GM21825 (cell line): ENCODE data around the gene TMPRSS11E.
"Not testable (repeated sequence)": the region's sequence is repeated elsewhere in the genome, so short reads cannot be mapped to it uniquely, and the experiment has no call there.

Source experiments
- ATAC-seq: cut with Tn5 transposase; IDR thresholded peaks from one replicate; pipeline ENCODE4 v1.9.1; 2021; ENCODE audit warnings: mild to moderate bottlenecking, moderate library complexity; ENCODE audit not compliant: unreplicated experiment

TMPRSS11E gene, protein sequence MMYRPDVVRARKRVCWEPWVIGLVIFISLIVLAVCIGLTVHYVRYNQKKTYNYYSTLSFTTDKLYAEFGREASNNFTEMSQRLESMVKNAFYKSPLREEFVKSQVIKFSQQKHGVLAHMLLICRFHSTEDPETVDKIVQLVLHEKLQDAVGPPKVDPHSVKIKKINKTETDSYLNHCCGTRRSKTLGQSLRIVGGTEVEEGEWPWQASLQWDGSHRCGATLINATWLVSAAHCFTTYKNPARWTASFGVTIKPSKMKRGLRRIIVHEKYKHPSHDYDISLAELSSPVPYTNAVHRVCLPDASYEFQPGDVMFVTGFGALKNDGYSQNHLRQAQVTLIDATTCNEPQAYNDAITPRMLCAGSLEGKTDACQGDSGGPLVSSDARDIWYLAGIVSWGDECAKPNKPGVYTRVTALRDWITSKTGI

DNA sequence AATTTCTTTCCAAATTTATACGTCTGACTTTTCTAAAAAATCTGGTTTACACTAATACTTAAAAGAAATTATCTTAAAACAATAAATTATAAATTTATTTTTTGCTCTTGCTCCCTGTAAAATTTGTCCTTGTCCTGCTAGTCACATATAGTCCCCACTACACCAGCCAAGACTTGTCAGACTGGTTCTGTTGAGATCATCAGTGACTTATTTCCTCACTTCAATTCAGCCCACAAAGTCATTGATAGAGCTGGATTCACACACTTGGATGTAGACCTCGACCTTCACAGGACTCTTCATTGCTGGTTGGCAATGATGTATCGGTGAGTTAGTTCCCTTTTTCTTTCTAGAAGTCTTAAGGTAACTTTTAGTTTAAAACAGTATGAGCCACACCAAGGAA is at the start of gene TMPRSS11E:
TSS of gene TMPRSS11E (plus strand) at position 263 of the 400 bp plus-strand sequence. CDS start at position 313, 50 bp downstream.
- ATAC-seq, result no peak

DNA sequence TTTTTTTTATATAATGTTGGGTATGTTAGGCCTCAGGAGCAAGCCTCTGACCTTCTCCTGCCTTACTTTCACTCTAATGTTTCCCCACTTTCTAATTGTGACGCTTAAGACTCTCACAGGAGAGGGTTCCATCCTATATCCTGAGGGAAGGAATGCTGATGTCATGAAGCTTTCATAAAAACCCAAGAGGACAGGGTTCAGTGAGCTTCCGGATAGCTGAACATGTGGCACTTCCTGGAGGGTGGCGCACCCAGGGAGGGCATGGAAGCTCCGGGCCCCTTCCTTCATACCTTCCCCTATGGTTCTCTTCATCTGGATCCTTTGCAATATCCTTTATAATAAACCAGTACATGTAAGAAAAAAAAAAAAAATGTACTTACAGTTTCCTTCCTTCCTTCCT is 48.0 kb upstream of the TMPRSS11E start:
- ATAC-seq, result no peak

DNA sequence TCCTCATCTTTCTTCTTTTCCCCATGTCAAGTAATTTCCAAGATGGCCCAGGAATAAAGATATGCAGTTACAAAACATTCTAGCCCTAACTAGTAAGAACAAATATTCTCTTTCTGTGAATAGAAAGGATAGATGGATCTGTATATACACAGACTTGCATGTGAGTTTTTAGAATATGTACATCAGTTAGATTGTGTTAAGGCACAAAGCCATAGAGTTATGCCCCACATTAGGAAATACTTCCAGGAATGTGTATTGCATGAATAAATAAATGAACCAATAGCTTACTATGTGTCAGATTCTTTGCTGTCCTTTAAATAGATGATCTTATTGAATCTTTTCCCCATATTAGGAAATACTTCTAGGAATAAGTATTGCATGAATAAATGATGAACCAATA is 46.0 kb upstream of the TMPRSS11E start:
- no peak for ATAC-seq

DNA sequence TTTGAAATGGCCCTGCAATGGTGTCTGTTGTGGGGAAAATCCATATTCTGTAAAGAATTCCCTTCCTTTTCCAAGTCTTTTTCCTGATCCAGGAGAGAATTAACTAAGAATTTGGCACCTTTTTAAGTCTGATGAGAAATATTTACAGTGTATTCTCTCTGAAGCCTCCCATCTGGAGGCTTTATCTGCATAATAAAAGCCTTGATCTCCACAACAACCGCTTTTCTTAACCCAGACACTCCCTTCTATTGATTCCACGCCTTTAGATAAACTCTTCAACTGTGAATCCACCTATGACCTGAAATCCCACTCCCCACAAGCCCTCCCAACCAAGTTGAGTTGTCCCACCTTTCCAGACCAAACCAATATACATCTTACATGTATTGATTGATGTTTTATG is 43.1 kb upstream of the TMPRSS11E start:
- no peak for ATAC-seq

DNA sequence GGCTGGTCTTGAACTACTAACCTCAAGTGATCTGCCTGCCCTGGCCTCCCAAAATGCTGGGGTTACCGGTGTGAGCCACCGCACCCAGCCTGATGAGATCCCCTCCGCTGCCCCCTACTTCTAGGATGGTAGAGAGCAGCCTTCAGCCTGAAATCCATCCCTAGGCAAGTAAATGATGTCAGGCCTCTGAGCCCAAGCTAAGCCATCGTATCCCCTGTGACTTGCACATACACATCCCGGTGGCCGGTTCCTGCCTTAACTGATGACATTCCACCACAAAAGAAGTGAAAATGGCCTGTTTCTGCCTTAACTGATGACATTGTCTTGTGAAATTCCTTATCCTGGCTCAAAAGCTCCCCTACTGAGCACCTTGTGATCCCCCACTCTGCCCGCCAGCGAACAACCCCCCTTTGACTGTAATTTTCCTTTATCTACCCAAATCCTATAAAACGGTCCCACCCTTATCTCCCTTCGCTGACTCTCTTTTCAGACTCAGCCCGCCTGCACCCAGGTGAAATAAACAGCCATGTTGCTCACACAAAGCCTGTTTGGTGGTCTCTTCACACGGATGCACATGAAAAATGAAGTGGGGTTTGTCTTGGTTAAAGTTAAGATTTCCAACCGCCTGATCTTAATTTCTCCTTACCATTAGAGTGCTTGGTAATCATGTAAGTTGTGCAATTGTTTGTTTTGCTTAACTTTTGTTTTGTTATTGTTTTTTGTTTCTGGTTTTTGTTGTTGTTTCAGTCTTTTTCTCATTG is 41.4 kb upstream of the TMPRSS11E start:
- ATAC-seq, result not testable (repeated sequence)

DNA sequence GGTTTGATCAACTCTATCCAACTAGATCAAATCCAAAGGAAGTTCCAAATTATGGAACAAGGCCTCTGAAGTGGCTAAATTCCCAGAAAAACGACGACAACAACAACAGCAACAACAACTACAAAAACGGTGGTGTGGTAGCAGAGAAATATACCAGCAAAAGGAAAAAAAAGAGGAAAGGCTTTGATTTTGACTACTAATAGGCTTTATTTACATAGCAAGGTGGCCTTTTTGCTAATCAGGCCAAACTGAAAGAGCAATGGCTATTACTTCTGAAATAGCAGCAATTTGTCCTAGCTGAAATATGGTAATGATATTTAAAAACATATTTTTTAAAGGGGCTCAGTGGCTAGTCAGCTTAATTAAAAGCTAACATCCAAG is 40.8 kb upstream of the TMPRSS11E start:
- ATAC-seq, result no peak

DNA sequence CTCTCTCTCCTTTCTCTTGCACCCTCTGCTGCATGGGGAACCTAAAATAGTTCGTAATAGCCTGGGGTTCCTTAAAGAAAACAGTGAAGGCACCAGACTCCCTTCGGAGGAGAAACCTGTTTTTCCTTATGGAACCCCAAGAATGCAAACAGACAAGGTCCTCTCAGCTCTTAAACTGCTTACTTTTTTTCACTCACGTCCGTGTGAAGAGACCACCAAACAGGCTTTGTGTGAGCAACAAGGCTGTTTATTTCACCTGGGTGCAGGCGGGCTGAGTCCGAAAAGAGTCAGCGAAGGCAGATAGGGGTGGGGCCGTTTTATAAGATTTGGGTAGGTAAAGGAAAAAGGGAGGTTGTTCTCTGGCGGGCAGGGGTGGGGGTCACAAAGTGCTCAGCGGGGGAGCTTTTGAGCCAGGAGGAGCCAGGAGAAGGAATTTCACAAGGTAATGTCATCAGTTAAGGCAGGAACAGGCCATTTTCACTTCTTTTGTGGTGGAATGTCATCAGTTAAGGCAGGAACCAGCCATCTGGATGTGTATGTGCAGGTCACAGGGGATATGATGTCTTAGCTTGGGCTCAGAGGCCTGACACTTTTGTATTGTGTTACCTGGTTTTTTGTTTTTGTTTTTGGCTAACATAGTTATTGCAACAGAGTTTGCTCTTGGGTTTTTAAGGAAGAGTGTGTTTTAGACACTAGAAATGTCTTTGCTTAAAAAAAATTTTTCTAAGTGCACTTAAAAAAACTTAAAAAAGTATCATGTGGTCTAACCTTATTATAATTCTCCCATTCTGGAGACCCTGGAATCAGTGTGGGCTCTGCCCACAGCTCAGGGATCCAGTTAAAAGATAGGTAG is 40.0 kb upstream of the TMPRSS11E start:
- ATAC-seq, result not testable (repeated sequence)

DNA sequence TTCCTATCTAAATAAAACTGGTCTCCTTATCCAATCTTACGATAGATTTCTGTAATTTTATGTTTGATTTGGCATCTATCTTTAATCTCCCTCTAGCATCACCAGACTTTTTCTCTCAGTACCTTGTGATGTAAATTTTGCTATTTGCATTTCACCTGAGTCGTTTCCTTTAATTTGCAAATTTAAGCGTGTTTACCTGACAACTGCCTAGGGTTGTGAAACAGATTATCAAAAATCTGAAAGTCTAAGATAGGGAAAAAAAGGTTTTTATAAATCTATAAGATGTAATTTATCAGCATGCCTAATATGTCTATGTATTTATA is 39.4 kb upstream of the TMPRSS11E start:
- ATAC-seq, result no peak

DNA sequence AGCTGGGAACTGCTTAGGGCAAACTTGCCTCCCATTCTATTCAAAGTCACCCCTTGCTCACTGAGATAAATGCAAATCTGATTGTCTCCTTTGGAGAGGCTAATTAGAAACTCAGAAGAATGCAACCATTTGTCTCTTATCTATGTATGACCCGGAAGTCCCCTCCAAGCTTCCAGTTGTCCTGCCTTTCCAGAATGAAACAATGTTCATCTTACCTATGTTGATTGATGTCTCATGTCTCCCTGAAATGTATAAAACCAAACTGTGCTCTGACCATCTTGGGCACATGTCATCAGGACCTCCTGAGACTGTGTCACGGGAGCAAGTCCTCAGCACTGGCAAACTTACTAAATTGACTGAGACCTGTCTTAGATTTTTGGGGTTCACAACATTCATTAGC is 37.1 kb upstream of the TMPRSS11E start:
- no peak for ATAC-seq

DNA sequence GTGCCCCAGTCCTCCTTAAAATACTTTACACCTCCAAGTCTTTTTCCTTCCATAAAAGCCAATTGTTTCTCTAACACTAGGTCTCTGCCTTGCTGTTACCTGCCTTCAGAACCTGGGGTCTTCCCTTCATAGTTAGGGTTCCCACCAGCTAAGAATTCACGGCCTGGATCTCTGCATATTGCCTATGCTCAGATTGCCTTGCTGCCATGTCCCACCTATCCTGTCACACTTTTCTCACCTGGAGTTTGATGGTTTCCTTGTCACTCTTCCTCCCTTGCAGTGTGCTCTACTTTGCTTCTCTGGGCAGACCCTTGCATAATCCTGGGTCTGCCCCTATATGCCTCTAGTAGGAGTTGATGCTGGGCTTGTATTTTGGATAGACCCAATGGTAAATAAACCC is 36.6 kb upstream of the TMPRSS11E start:
- no peak for ATAC-seq

DNA sequence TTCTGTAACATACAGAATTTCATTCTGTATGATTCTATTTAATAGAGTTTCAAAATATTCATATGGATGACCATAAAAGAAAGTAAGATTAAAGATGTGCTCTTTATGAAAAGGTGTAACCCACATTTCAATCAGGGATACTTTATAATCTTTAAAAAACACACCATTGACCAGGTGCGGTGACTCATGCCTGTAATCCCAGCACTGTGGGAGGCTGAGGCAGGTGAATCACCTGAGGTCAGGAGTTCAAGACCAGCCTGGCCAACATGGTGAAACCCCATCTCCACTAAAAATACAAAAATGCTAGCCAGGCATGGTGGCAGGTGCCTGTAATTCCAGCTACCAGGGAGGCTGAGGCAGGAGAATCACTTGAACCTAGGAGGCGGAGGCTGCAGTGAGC is 35.2 kb upstream of the TMPRSS11E start:
- ATAC-seq, result not testable (repeated sequence)

DNA sequence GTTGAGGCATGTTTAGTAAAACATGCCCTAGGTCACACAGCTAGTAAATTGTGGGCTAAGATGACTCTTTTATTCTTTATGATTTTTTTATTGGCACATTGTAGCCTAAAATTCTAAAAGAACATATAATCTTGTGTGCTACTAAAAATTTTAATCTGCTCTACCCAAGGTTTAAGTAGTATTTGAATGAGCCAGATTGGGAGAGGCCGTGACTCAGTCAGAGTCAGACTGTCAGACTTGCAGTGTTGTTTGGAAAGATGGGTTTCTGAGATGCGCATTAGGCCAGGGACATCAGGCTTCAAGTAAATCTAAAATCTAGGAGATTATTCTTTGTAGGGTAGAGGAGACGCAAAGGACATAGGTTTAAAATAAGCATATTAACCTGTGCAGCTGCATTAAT is 30.7 kb upstream of the TMPRSS11E start:
- ATAC-seq, result no peak

DNA sequence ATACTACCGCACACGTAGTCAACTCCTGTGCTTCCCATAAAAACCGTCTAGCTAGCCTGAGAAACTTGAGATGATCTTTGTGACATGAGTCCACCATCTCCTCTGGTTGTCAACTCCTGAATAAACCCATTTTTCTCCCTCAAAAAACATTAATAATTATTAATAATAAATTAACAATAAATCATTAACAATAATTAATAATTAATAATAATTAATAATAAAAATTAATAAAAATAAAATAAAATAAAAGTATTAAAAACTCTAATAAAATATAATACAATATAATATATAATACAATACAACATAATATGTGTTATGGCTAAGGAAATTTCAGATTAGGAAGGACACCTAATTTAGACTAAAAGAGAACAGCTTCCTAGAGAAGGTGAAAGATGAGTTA is 20.7 kb upstream of the TMPRSS11E start:
- no peak for ATAC-seq

DNA sequence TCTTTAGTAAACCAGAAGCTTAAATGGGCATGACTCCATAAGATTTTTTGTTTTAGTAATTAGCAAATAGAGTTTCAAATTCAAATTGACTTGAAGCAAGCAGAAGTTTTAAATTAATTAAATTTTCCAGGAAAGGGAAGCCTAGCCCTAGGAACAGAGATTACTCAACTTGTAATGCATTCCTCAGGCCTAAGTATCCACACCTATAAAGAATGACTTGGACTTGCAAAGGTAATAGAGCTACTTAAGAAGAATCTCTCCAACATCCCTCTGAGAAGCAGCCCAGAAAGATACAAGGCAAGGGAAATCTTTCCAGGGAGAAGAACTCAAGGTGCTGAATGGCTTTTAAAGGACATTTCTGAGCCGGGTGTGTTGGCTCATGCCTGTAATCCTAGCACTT is 16.9 kb upstream of the TMPRSS11E start:
- ATAC-seq, result no peak

DNA sequence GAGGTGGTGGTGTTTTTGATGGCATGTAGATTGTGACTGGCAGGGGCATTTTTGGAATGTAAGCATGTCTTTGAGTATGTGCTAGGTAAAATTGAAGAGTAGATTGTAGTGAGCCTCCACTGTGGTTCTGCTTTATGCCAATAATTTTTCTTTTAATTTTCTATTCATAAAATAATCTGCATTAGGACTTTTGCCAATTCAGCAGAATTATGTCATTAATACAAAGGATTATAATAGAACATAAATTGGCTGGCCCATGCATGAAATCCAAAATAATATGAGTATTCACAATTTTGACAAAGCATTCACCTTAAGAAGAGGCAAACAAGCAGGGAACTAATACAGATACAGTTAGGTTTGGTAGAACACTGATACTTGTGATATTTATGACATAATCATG is 14.9 kb upstream of the TMPRSS11E start:
- no peak for ATAC-seq

DNA sequence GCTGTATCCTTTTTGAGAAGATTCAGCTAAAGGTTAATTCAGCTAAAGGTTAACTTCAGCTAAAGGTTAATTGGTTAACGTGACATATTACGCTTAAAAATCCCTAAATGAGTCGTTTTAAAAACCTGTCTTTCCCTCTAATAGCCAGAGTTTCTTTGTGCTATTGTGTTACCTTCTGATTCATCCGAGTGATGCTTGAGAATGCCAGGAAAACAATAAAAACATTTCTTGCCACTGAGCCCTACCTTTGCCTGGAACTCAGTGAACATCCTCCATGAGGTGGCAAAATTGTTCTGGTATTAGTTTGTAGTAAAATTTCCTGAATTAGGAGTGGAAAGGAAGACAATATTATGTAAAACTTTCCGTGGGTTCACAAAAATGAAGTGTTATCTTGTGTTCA is 13.7 kb upstream of the TMPRSS11E start:
- ATAC-seq, result no peak

DNA sequence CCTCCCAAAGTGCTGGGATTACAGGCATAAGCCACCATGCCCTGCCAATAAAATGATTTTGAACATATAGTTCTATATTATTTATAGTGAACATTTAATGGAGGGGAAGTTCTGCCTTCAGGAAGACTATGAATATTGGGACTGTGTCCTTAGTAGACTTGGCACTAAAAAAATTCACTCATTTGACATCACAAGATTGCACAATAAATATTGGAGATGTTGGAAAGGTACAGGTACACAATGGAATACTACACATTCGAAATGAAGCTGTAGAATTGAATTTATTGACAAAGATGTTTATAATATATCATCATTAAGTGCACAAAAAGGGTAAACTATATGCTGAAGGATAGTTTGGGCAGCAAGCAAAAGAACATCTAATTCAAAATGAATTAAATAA is 13.0 kb upstream of the TMPRSS11E start:
- ATAC-seq, result no peak

DNA sequence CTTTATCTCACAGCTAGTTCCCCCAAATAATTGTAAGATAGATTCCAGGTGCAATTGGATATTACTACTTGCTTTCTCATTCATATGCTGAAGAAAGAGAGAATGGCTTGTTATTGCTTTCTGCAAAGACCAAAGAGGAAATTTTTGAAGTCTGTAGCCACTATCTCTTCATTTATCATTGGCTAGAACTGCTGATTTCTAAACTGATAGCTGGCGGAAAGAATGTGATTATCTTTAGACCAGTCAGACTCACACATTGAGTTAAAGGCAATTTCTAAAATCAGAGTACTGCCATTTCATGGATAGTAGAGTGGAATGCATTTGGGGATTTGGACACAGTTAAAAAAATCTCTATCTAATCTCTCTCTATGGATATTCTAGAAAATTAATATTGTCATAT is 12.4 kb upstream of the TMPRSS11E start:
- no peak for ATAC-seq

DNA sequence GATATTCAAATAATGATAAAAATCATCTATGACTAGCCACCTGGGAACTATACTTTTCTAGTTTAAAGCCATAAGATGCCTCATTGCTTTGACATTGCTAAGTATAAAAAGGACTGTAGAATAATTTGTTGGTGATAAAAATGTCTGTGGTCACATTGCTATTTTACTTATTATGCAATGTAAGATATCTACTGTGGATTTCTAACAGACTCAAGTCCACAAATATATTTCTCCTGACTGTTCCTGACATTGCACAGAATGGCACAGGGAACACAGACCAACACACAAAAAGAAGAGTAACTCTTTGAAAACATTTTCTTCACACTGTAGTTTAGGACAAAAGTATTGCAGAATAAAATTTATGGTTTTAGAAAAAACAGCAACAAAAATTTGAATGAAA is 2.2 kb upstream of the TMPRSS11E start:
- no peak for ATAC-seq

DNA sequence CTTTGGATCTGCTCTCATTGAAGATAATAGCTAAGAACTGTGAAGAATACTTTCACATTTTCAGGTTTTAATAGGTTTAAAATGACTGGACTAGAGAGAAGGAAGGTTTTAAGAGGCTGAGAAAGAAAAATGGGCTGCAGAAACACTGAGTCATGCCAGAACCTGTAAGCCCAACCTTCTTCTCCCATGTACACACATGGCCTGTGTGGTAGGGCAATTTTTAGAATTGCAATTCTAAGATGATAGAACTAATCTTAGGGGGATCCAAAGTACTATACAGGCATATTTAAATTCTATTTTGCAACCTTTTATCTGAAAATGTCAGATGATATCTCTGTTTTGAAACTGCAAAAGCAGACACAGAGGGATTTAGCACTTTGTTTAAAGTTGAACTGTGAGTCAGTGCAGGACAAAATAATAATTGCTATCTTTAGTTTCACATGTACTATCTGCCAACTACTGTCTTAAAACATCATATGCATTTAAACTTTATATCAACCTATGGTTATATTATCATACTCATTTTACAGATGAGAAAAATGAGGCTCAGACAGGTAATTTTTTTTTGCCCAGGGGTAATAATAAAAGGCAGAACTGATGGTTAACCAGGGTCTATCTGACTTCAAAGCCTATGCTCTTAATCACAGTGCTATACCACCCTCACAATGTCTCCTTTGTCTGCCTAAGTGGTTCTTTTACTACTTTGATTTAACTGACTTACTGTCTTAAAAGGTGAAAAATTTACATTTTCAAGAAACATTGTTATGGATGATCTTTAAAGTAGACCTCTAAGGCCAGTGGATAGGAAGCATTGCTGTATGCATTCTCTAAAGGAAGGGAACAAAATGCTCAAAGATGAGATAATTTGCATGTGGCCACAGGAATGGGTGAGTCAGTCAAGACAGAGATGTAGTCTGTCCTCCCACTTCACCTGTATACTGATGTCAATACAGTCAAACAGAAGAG is 4.3 kb downstream of the TMPRSS11E start:
- ATAC-seq, result peak; percentile 85
